ENCODE results near the gene CDC14C.

DNA sequence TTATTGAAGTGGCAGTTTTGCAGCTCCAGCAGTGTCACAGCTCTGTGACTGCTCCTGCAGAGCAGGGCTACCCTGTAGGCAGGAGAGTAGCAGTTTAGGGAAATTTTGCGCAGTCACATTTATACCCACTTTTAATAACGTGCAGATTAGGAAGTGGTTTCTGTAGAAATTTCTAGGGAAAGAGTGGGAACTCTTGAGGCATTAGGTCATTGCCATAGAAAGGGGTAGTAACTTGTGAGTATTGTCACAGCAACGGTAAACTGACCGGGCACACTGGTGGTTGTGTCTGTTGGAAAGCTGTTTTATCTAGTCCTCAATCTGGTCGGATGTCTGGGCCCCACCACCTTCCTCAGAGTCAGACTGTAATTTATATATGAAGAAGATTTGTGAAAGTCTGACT, 51.9 kb downstream of the CDC14C start:
- TF ChIP-seq, protein P1, sequence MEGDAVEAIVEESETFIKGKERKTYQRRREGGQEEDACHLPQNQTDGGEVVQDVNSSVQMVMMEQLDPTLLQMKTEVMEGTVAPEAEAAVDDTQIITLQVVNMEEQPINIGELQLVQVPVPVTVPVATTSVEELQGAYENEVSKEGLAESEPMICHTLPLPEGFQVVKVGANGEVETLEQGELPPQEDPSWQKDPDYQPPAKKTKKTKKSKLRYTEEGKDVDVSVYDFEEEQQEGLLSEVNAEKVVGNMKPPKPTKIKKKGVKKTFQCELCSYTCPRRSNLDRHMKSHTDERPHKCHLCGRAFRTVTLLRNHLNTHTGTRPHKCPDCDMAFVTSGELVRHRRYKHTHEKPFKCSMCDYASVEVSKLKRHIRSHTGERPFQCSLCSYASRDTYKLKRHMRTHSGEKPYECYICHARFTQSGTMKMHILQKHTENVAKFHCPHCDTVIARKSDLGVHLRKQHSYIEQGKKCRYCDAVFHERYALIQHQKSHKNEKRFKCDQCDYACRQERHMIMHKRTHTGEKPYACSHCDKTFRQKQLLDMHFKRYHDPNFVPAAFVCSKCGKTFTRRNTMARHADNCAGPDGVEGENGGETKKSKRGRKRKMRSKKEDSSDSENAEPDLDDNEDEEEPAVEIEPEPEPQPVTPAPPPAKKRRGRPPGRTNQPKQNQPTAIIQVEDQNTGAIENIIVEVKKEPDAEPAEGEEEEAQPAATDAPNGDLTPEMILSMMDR (IDR thresholded peaks at IDR 0.05), result no peak
- no peak for TF ChIP-seq POLR2A (IDR thresholded peaks at IDR 0.05)
